B cell (primary cell): ENCODE measurements around the gene AMIGO1. TPM values are rescaled to one million over a fixed set of nuclear protein-coding genes. Genes with fewer than 3 reads are reported as not detected.

Source experiments
- ATAC-seq: fragments of 200-7000 bp; cut with Tn5 transposase; one replicate; pipeline ENCODE4 v1.10.0; 2021; ENCODE audit warnings: low read depth, mild to moderate bottlenecking, moderate number of reproducible peaks, moderate library complexity
- CTCF ChIA-PET: fragments of 350-600 bp; sonication (Branson Sonifier 250); formaldehyde crosslinking; loops from one replicate; lab custom pipeline; 2021; ENCODE audit warnings: antibody characterized with exemption, inconsistent platforms; lab: Charles Lee
- POLR2A ChIA-PET: fragments of 350-600 bp; sonication (Branson Sonifier 250); formaldehyde crosslinking; loops from one replicate; lab custom pipeline; 2021; ENCODE audit warnings: antibody characterized with exemption; lab: Charles Lee
- DNase-seq: peaks from one replicate; pipeline ENCODE4 v3.0.0; 2013
- H2AFZ ChIP-seq: 2 replicates; pipeline ENCODE4 v1.6.1; 2012; ENCODE audit warnings: mild to moderate bottlenecking, low read depth, low read length; ENCODE audit not compliant: insufficient read depth, poor library complexity, severe bottlenecking
- H3K27ac ChIP-seq, 2 donors: 1 replicate in 1 of 2; 2 replicates in 1 of 2; pipeline ENCODE4 v1.5.1; 2012 to 2013; ENCODE audit warnings: low read length in 2 of 2, mild to moderate bottlenecking in 2 of 2, moderate library complexity in 1 of 2
- H3K27me3 ChIP-seq, 4 experiments: fragments of 200-600 bp in 1 of 4; sonication (generic) in 1 of 4; replicated peaks in 1 of 4; 1 replicate in 2 of 4; 2 replicates in 2 of 4; pipeline versions ENCODE4 v1.6.1 to v1.7.0; 2013 to 2016; ENCODE audit warnings: low read length in 3 of 4, mild to moderate bottlenecking in 2 of 4, mixed read lengths in 1 of 4, moderate library complexity in 1 of 4; ENCODE audit not compliant: insufficient read depth in 4 of 4, control insufficient read depth in 3 of 4; ENCODE audit errors: control extremely low read depth in 1 of 4
- H3K36me3 ChIP-seq, 2 experiments: replicated peaks in 1 of 2; 1 replicate in 1 of 2; 2 replicates in 1 of 2; pipeline versions ENCODE4 v1.6.1 to v1.7.1; 2013; ENCODE audit warnings: low read length in 1 of 2; ENCODE audit not compliant: insufficient read depth in 2 of 2, control insufficient read depth in 1 of 2; ENCODE audit errors: control extremely low read depth in 1 of 2, extremely low read depth in 1 of 2
- H3K4me1 ChIP-seq, 2 donors: fragments of 200-600 bp in 1 of 2; sonication (generic) in 1 of 2; 1 replicate in 1 of 2; 2 replicates in 1 of 2; pipeline versions ENCODE4 v1.5.1 to v1.6.1; 2013 to 2017; ENCODE audit warnings: low read length in 2 of 2; ENCODE audit not compliant: control insufficient read depth in 2 of 2, insufficient read depth in 2 of 2
- H3K4me2 ChIP-seq: replicated peaks from 2 replicates; pipeline ENCODE3; 2012; ENCODE audit warnings: mild to moderate bottlenecking, low read depth, low read length; ENCODE audit not compliant: poor library complexity, severe bottlenecking
- H3K4me3 ChIP-seq, 5 experiments: fragments of 200-600 bp in 1 of 5; sonication (generic) in 1 of 5; 1 replicate in 3 of 5; 2 replicates in 2 of 5; pipeline versions ENCODE4 v1.5.1 to v1.7.0; 2011 to 2016; ENCODE audit warnings: low read length in 4 of 5, mild to moderate bottlenecking in 4 of 5, low read depth in 2 of 5, control low read depth in 1 of 5, moderate library complexity in 1 of 5; ENCODE audit not compliant: insufficient read depth in 1 of 5; ENCODE audit errors: control extremely low read depth in 1 of 5, extremely low read depth in 1 of 5
- H3K79me2 ChIP-seq: fragments of 200-600 bp; sonication (generic); one replicate; pipeline ENCODE4 v1.6.0; 2016; ENCODE audit warnings: low read length; ENCODE audit not compliant: control insufficient read depth, insufficient read depth
- H3K9ac ChIP-seq: fragments of 200-600 bp; sonication (generic); 2 replicates; pipeline ENCODE4 v1.6.1; 2017; ENCODE audit warnings: mild to moderate bottlenecking, low read length, moderate library complexity
- H3K9me3 ChIP-seq, 3 donors: one replicate each; pipeline versions ENCODE4 v1.6.1 to v1.7.1; 2013; ENCODE audit warnings: low read length in 2 of 3; ENCODE audit not compliant: control insufficient read depth in 2 of 3, insufficient read depth in 1 of 3; ENCODE audit errors: control extremely low read depth in 1 of 3
- H4K20me1 ChIP-seq: 2 replicates; pipeline ENCODE4 v1.6.0; 2012; ENCODE audit warnings: mild to moderate bottlenecking, low read length; ENCODE audit not compliant: insufficient read depth, control insufficient read depth, poor library complexity, severe bottlenecking
- H3K27ac Mint-ChIP-seq: one replicate; pipeline ENCODE4 v1.8.0; 2021; ENCODE audit warnings: mixed read lengths
- H3K27me3 Mint-ChIP-seq: one replicate; pipeline ENCODE4 v1.8.0; 2021; ENCODE audit warnings: mixed read lengths
- H3K4me1 Mint-ChIP-seq: one replicate; pipeline ENCODE4 v1.8.0; 2021; ENCODE audit warnings: mixed read lengths
- H3K4me3 Mint-ChIP-seq: one replicate; pipeline ENCODE4 v1.8.0; 2021; ENCODE audit warnings: mixed read lengths
- H3K9me3 Mint-ChIP-seq: one replicate; pipeline ENCODE4 v1.8.0; 2022; ENCODE audit warnings: mixed read lengths; ENCODE audit not compliant: insufficient read depth
- CTCF ChIP-seq: fragments of 200-600 bp; IDR thresholded peaks from one replicate; pipeline ENCODE4 v1.8.0; 2022; ENCODE audit warnings: antibody characterized with exemption, mild to moderate bottlenecking
- EZH2 ChIP-seq: IDR thresholded peaks from 2 replicates; pipeline ENCODE4 v1.6.1; 2012; ENCODE audit warnings: borderline replicate concordance, low read depth, mild to moderate bottlenecking, moderate library complexity, low read length; ENCODE audit not compliant: insufficient read depth, poor library complexity, severe bottlenecking
- WGBS: methylation state at CpG from one replicate; pipeline ENCODE4 v1.1.5; 2013; ENCODE audit warnings: missing lambda C conversion rate; ENCODE audit not compliant: insufficient coverage; 5-methylcytosine and 5-hydroxymethylcytosine counted together
- intact Hi-C: fragments of 100-400 bp; cut with micrococcal nuclease; formaldehyde crosslinking; loops from one replicate; pipeline ENCODE4 v1.10.0; 2022
- polyA plus RNA-seq: library from polyadenylated mRNA; depleted of rRNA; stranded (reverse); fragments of >200 nt; gene quantifications from 2 replicates; pipeline ENCODE4 v1.2.3, GENCODE V29; 2012
- total RNA-seq, 2 donors: library from RNA; stranded (reverse); fragments of 120-200 nt in 1 of 2; gene quantifications; 1 replicate in 1 of 2; 2 replicates in 1 of 2; pipeline versions ENCODE4 v1.2.3 to v1.2.4, GENCODE V29; 2013 to 2022

AMIGO1 gene
- total and polyA plus RNA-seq, 2 donors (not counting 1 experiment from before 2014, with no cell fraction given), result 0.19 to 2.4 TPM

- intact Hi-C loops, result no loop called here
- peaks cover 14 to 17% of the 10 kb centered on the region in 2 donors for H3K4me1 ChIP-seq
- no peak overlapping the region for H3K4me3 ChIP-seq
- no peak for DNase-seq
- H3K36me3 ChIP-seq, result no peaks in the 10 kb centered on the region
- H3K4me2 ChIP-seq, result no peak overlapping the region
- Mint-ChIP-seq H3K9me3 (no peaks in the 10 kb centered on the region), H3K27ac (no peak overlapping the region), H3K4me3 (no peak overlapping the region), H3K4me1 (peaks cover 21% of the 10 kb centered on the region), H3K27me3 (peaks cover 3% of the 10 kb centered on the region)
- TF ChIP-seq EZH2 (no peak), CTCF (no peak)
- H3K9me3 ChIP-seq, result no peaks in the 10 kb centered on the region
- H3K27me3 ChIP-seq, result no peaks in the 10 kb centered on the region
- no peak for ATAC-seq
- H3K27ac ChIP-seq, result no peak overlapping the region
- WGBS, result 95% methylated on average over 24 of the region's 24 CpGs
- H3K9ac ChIP-seq, result no peak overlapping the region
- no peaks in the 10 kb centered on the region for H4K20me1 ChIP-seq
- H3K79me2 ChIP-seq, result peaks cover 20% of the 10 kb centered on the region
- no peak overlapping the region for H2AFZ ChIP-seq
- POLR2A ChIA-PET, result no interaction called here
- CTCF ChIA-PET, result interaction anchor here (1.0 to 7.8 kb wide), 6 partner anchors 11 to 441 kb away, joined by 3 to 276 read pairs (median 24); partner anchors contain the start of gene AHCYL1
Measured at GRCh38 chr1:109543283-109543987, 33.9 kb upstream of the AMIGO1 start.

GRCh38 chr1:109542657-109543056 is 33.1 kb upstream of the AMIGO1 start:
- no peak overlapping the region for H3K4me3 ChIP-seq
- no peaks in the 10 kb centered on the region for H3K36me3 ChIP-seq
- peaks cover 3% of the 10 kb centered on the region for H3K27me3 Mint-ChIP-seq
- TF ChIP-seq CTCF (no peak), EZH2 (no peak)
- H3K27ac Mint-ChIP-seq, result no peak overlapping the region
- no peaks in the 10 kb centered on the region for H3K9me3 Mint-ChIP-seq
- ATAC-seq, result no peak
- H3K9ac ChIP-seq, result no peak overlapping the region
- H3K27ac ChIP-seq, result no peak overlapping the region
- no peaks in the 10 kb centered on the region for H3K9me3 ChIP-seq
- WGBS, result 93% methylated on average over 9 of the region's 10 CpGs
- ChIA-PET CTCF (interaction anchor here (4.8 to 21.6 kb wide), 3 partner anchors 10 to 93 kb away, joined by 41 to 926 read pairs (median 276); partner anchors contain the start of genes AMIGO1, ATXN7L2 and CYB561D1), POLR2A (no interaction called here)
- H3K4me2 ChIP-seq, result no peak overlapping the region
- no peak overlapping the region for H2AFZ ChIP-seq
- H3K4me1 Mint-ChIP-seq, result peaks cover 16% of the 10 kb centered on the region
- no peaks in the 10 kb centered on the region for H4K20me1 ChIP-seq
- H3K4me1 ChIP-seq, result peaks cover 13 to 14% of the 10 kb centered on the region in 2 donors
- peaks cover 14% of the 10 kb centered on the region for H3K79me2 ChIP-seq
- H3K4me3 Mint-ChIP-seq, result no peak overlapping the region
- H3K27me3 ChIP-seq, result no peaks in the 10 kb centered on the region
- no peak for DNase-seq
- intact Hi-C loops, result no loop called here
